ENCODE measurements around the gene PHF21A. TPM values are rescaled to one million over a fixed set of nuclear protein-coding genes. Genes with fewer than 3 reads are reported as not detected.

Gene PHF21A
- total and polyA plus RNA-seq, 10 of the 15 experiments (the other 5 are each of a cell fraction or from before 2014, with no cell fraction given) = 2.6 to 37.2 (median 16.0) TPM

- TF ChIP-seq E2F8 (IDR thresholded peaks at IDR 0.05; ENCODE audit: low read depth, partially characterized antibody) (no peak), LARP7 (IDR thresholded peaks at IDR 0.05) (no peak), TARDBP (IDR thresholded peaks at IDR 0.05; ENCODE audit: borderline replicate concordance) (no peak), YBX1 (IDR thresholded peaks at IDR 0.05) (no peak), GATAD2B (conservative IDR thresholded peaks at IDR 0.05; ENCODE audit: low read depth) (no peak), CREB1 (IDR thresholded peaks at IDR 0.05; ENCODE audit: low read depth) (no peak), SMAD5 (IDR thresholded peaks at IDR 0.05; ENCODE audit: low read depth) (no peak)
Measured at GRCh38 chr11:45928535-45929215, 192.6 kb downstream of the PHF21A start (continued).

GRCh38 chr11:45927684-45928413 lies 193.4 kb downstream of the PHF21A start:
- no peak overlapping the region for H2AFZ ChIP-seq (ENCODE audit: control insufficient read depth, low read depth, low read length)
- H3K36me3 ChIP-seq (ENCODE audit: control insufficient read depth in 2 of 2, insufficient read depth in 2 of 2, low read length in 1 of 2) = peaks cover 3 to 4% of the 10 kb centered on the region in 2 experiments; a peak in 1 of 4 replicates
- no peak for FAIRE-seq
- WGBS (ENCODE audit: insufficient coverage, insufficient replicate concordance, low lambda C conversion rate, missing lambda C conversion rate) = 88% methylated on average over 25 of the region's 27 CpGs
- SMC1A ChIA-PET (ENCODE audit: uncharacterized antibody, unreplicated experiment) = no interaction called here
- no peak overlapping the region for H3K4me3 ChIP-seq
- no peak overlapping the region for H3K27ac ChIP-seq (ENCODE audit: control insufficient read depth, insufficient read depth)
- in situ Hi-C loops (cut with MboI) (no loop called here), intact Hi-C loops (cut with micrococcal nuclease; ENCODE audit: unreplicated experiment) (no loop called here)
- H3K4me1 ChIP-seq (ENCODE audit: control insufficient read depth, insufficient read depth, low read length) = peaks cover 27% of the 10 kb centered on the region
- RAD21 ChIA-PET (ENCODE audit: unreplicated experiment) = no interaction called here
- peaks cover 6% of the 10 kb centered on the region for H4K20me1 ChIP-seq (ENCODE audit: control insufficient read depth, insufficient read depth)
- H3K79me2 ChIP-seq (ENCODE audit: control insufficient read depth, insufficient read depth, low read length) = no peaks in the 10 kb centered on the region
- BruUV-seq (replicated peaks) = no TSS peak
- CTCF ChIA-PET = interaction anchor here (1.5 kb wide), 1 partner anchor 37 kb away, joined by 7 read pairs; no protein-coding TSS in a partner anchor
- H3K4me2 ChIP-seq (ENCODE audit: control insufficient read depth, insufficient read depth) = no peak overlapping the region
- no peak overlapping the region for H3K9ac ChIP-seq (ENCODE audit: control insufficient read depth, insufficient read depth, low read length)
- no peak for DNase-seq (ENCODE audit: low read depth, low spot score)
- POLR2A ChIA-PET = interaction anchor here (1.0 to 1.5 kb wide), 2 partner anchors 10 kb away, joined by 3 to 6 read pairs; partner anchors contain the start of gene PEX16
- no peak for ATAC-seq
- no peaks in the 10 kb centered on the region; the same call in 2 of the 3 replicates for H3K9me3 ChIP-seq (replicated peaks; ENCODE audit: control insufficient read depth, insufficient read depth, low read length)
- TF ChIP-seq CUX1 (IDR thresholded peaks at IDR 0.05; ENCODE audit: insufficient replicate concordance, low read depth, low read length) (no peak), RELA (IDR thresholded peaks at IDR 0.05; ENCODE audit: borderline replicate concordance, partially characterized antibody) (no peak), SMAD5 (IDR thresholded peaks at IDR 0.05; ENCODE audit: low read depth) (no peak), CREB1 (IDR thresholded peaks at IDR 0.05; ENCODE audit: low read depth) (no peak)
- H3K27me3 ChIP-seq (replicated peaks in 1 of 2; ENCODE audit: control insufficient read depth in 2 of 2, insufficient read depth in 2 of 2, low read length in 1 of 2) = peaks cover 4 to 14% of the 10 kb centered on the region in 2 experiments; a peak in 3 of 4 replicates

Data from GM12878 (cell line).